Measurements from ENCODE around the gene BACH2.

DNA sequence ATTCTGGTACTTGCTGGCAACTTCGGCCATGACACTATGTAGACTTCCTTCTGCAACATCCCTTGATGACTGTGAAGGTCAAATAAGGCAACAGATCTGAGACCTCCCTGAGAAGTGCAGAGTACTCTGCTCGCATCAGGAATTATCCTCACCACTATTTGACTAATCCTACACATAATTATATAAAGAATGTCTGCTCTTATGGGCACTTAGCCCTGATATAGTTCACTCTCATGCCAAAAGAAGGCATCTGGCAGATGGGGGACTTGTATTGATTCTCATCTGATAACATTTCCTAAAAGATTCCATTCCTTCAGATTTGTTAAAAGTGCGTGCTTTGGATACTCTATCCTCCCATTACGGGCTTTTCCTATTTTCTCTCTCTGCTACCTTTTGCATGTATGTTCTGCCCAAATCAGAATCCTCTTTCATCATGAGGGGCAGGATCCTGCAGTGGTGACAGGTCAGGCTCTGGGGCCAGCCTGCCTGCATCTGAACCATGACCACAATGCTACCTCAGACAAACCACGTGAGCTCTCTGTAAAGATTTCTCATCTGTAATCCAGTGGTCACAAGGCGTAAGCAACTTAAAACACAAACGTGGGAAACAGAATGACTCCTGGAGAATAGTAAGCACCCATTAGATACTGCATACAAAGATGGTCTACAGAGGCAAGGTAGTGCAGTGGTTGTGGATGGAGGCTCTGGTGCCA lies 268.4 kb downstream of the BACH2 start:
- TF ChIP-seq, protein P1, sequence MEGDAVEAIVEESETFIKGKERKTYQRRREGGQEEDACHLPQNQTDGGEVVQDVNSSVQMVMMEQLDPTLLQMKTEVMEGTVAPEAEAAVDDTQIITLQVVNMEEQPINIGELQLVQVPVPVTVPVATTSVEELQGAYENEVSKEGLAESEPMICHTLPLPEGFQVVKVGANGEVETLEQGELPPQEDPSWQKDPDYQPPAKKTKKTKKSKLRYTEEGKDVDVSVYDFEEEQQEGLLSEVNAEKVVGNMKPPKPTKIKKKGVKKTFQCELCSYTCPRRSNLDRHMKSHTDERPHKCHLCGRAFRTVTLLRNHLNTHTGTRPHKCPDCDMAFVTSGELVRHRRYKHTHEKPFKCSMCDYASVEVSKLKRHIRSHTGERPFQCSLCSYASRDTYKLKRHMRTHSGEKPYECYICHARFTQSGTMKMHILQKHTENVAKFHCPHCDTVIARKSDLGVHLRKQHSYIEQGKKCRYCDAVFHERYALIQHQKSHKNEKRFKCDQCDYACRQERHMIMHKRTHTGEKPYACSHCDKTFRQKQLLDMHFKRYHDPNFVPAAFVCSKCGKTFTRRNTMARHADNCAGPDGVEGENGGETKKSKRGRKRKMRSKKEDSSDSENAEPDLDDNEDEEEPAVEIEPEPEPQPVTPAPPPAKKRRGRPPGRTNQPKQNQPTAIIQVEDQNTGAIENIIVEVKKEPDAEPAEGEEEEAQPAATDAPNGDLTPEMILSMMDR (IDR thresholded peaks at IDR 0.05 in 4 of 5, conservative IDR thresholded peaks at IDR 0.05 in 1 of 5): no peak
- no peak for TF ChIP-seq POLR2A (IDR thresholded peaks at IDR 0.05)
